ENCODE data around the gene ISG20.

ISG20 gene

DNA sequence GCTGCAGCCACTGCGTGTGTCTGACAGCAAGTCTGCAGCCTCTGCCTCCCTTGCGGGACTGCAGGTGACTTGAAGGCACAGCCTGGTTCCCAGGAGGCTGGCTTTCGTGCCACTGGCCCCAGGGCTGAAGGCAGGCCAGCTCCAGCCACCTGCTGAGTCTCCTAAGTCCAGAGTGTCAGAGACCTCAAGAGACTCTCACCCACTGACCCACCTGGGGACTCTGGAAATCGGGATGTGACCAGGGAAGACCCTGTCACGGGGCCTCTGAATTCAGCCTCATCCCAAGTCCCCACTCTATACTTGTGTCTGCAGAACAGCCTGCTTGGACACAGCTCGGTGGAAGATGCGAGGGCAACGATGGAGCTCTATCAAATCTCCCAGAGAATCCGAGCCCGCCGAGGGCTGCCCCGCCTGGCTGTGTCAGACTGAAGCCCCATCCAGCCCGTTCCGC is 16.3 kb downstream of the ISG20 start:
- TF ChIP-seq, protein P1, sequence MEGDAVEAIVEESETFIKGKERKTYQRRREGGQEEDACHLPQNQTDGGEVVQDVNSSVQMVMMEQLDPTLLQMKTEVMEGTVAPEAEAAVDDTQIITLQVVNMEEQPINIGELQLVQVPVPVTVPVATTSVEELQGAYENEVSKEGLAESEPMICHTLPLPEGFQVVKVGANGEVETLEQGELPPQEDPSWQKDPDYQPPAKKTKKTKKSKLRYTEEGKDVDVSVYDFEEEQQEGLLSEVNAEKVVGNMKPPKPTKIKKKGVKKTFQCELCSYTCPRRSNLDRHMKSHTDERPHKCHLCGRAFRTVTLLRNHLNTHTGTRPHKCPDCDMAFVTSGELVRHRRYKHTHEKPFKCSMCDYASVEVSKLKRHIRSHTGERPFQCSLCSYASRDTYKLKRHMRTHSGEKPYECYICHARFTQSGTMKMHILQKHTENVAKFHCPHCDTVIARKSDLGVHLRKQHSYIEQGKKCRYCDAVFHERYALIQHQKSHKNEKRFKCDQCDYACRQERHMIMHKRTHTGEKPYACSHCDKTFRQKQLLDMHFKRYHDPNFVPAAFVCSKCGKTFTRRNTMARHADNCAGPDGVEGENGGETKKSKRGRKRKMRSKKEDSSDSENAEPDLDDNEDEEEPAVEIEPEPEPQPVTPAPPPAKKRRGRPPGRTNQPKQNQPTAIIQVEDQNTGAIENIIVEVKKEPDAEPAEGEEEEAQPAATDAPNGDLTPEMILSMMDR (IDR thresholded peaks at IDR 0.05; ENCODE audit: low read depth, low read length, missing control alignments) = no peak
- DNase-seq (ENCODE audit: extremely low read depth, low read depth) = no peak
- no peak overlapping the region for H3K4me3 ChIP-seq (replicated peaks; ENCODE audit: low read depth, low read length)

DNA sequence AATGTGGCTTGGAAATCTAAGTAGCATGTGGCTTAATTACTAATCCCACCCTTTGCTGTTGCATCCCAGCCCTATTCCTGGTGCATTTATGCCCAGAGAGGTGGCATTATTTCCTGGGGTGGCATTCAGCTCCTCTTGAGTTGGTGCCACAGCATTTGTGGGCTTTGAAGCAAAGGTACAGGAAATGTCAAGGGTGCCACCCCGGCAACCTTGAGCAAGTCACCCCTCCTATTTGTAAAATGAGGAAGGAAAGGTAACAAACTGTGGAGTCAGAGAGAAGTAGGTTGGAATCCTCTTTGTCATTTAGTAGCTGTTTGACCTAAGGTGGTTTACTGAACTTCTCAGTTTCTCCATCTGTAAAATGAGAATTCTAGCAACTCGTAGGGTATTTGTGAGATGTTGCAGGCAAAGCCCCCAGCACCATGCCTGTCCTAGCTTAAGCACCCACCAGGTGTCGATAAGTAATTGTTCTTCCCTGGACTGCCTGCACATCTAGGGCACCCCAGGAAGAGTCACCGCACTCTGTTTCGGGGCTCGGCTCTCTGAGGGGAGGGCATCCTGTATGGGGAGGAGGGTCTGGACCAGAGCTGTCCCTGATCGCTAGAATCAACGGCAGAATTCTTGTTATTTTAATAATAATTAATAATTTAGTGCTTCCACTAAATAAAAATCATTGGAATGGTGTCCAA is 17.1 kb downstream of the ISG20 start:
- TF ChIP-seq, protein P1 (IDR thresholded peaks at IDR 0.05; ENCODE audit: low read depth, low read length, missing control alignments) = no peak
- no peak for DNase-seq (ENCODE audit: extremely low read depth, low read depth)
- H3K4me3 ChIP-seq (replicated peaks; ENCODE audit: low read depth, low read length) = no peak overlapping the region

DNA sequence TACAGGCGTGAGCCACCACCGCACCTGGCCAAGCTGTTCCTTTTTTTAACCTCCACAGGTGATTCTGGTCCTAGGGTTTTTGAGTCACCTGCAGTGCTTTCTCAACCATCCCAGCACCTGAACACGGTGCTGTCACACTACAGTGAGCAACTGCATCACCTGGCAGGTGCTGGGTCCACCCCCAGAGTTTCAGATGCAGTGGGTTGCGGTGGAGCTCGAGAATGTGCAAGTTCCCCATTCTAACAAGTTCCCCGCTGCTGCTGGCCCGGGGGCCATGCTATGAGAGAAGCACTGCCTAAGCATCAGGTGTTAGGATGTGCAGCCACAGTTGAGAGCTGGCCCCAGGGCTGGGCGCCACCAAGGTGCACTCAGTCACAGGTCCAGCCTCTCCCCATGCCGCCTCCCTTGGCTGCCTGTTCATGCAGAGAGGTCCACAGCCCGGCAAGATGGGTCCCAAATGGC is 18.0 kb downstream of the ISG20 start:
- TF ChIP-seq, protein P1 (IDR thresholded peaks at IDR 0.05; ENCODE audit: low read depth, low read length, missing control alignments) = no peak
- no peak overlapping the region for H3K4me3 ChIP-seq (replicated peaks; ENCODE audit: low read depth, low read length)
- no peak for DNase-seq (ENCODE audit: extremely low read depth, low read depth)

DNA sequence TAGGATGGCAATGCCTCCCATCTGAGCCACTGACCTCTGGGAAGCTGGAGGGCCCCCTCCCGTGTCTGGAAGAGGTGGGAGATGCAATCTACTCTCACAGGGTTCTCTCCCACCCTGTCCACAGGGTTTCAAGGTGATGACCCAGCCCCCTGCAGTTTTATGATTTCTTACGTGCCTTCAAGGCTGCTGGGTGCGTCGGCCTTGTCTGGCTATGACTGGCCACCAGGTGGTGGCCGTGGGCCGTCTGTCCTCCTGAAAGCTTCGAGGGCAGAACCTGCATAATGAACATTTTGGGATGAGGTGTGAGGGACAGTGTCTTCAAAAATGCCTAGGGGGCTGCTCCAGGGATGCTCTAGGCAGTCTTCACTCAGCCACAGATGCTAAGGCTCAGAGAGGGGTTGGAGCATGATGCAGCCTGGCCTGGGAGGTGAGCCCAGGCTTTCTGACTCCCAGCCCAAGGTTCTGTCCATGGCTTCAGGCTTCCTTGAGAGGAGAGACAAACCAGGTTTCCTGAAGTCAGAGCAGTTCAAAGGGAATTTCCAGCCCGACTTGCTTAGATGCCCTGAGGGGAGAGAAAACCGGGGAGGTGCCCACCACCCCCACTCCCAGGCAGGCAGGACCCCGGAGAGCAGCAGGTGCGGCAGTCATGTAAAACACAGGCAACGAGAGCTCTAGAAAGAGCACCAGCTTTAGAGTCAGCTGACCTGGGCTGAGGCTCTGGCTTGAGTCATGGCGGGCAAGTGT is 18.7 kb downstream of the ISG20 start:
- TF ChIP-seq, protein P1 (IDR thresholded peaks at IDR 0.05; ENCODE audit: low read depth, low read length, missing control alignments) = peak; percentile 84
- DNase-seq (ENCODE audit: extremely low read depth, low read depth) = no peak
- no peak overlapping the region for H3K4me3 ChIP-seq (replicated peaks; ENCODE audit: low read depth, low read length)

DNA sequence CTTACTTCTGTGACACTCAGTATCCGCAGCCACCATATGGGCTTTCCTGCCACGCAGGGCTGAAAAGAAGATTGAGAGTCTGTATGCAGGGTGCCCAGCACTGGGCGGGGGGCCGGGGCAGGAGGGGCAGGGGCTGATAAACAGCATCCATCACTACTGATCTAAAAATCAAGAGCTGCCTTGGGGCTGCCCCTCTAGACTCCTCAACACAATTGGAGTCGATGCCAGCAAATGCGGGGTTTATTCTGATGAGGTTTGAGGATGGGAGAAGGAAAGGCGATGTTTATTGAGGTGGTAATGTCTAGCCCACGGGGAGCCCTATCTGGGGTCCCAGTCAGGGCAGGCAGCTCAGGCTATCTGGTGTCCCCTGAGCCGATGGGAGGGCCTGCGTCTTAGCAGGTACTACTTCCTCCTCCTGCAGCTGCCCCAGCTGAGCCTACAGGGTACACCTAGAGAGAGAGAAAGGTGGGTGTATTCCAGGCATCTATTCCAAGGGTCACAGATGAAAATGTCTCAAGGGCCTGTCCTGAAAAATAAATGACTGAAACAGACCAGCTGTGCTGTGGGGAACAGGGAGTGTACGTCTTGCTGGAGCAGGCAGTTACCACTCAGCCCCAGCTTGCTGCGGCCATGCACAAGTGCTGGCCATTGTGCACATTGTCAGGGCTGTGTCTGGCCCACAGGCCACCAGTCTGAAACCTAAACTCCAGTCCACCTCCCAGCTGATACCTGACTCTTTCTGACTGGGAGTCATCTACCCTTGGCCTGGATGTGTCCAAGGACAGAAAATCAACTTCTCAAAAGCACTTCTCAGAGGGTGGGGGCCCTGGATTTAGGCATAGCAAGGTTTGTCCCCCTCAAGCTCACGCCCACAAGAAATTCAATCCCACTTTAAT is 19.5 kb downstream of the ISG20 start:
- no peak for DNase-seq (ENCODE audit: extremely low read depth, low read depth)
- no peak overlapping the region for H3K4me3 ChIP-seq (replicated peaks; ENCODE audit: low read depth, low read length)
- TF ChIP-seq, protein P1 (IDR thresholded peaks at IDR 0.05; ENCODE audit: low read depth, low read length, missing control alignments) = no peak

All from HFF-Myc (cell line).